Measurements from ENCODE around the gene CFAP65. TPM values are rescaled to one million over a fixed set of nuclear protein-coding genes. Genes with fewer than 3 reads are reported as not detected.

The CFAP65 gene
- total RNA-seq, 1 experiment from 2014 or later = 0.44 TPM

- no peak for TF ChIP-seq ZNF219 (CRISPR knock-in tag; IDR thresholded peaks at IDR 0.05; ENCODE audit: borderline replicate concordance)
- no peak for TF ChIP-seq HMGA2 (CRISPR knock-in tag; IDR thresholded peaks at IDR 0.05)
Measured at GRCh38 chr2:219038600-219038999, 2.7 kb downstream of the CFAP65 start (continued).

- ChIA-PET POLR2A (no interaction called here), CTCF (interaction anchor here (0.9 to 6.6 kb wide), 5 partner anchors 9 to 117 kb away, joined by 3 to 75 read pairs (median 8); no protein-coding TSS in a partner anchor)
- Mint-ChIP-seq H3K4me1 (peaks cover 4% of the 10 kb centered on the region; the same call in 1 of the 2 replicates), H3K27ac (no peak overlapping the region), H3K27me3 (ENCODE audit: low read depth) (peaks cover 23% of the 10 kb centered on the region), H3K9me3 (no peaks in the 10 kb centered on the region), H3K4me3 (no peak overlapping the region), H3K36me3 (no peaks in the 10 kb centered on the region)
- no peak for TF ChIP-seq ZNF138 (CRISPR knock-in tag; conservative IDR thresholded peaks at IDR 0.05)
- no peak for TF ChIP-seq ZNF263 (CRISPR knock-in tag; IDR thresholded peaks at IDR 0.05; ENCODE audit: low read depth)
- TF ChIP-seq E2F4 (CRISPR knock-in tag; IDR thresholded peaks at IDR 0.05; ENCODE audit: borderline replicate concordance, low read depth) = no peak
- TF ChIP-seq ZNF512 (CRISPR knock-in tag; IDR thresholded peaks at IDR 0.05; ENCODE audit: borderline replicate concordance) = no peak
- no peak for TF ChIP-seq JUN (CRISPR knock-in tag; IDR thresholded peaks at IDR 0.05)
- TF ChIP-seq ERG (CRISPR knock-in tag; IDR thresholded peaks at IDR 0.05) = no peak
- no peak for TF ChIP-seq MXD4 (CRISPR knock-in tag; IDR thresholded peaks at IDR 0.05; ENCODE audit: borderline replicate concordance)
- TF ChIP-seq ZNF423 (CRISPR knock-in tag; IDR thresholded peaks at IDR 0.05) = no peak
- TF ChIP-seq ZMAT4 (CRISPR knock-in tag; IDR thresholded peaks at IDR 0.05) = no peak
- TF ChIP-seq ZNF281 (CRISPR knock-in tag; IDR thresholded peaks at IDR 0.05) = no peak
- no peak for TF ChIP-seq ZNF416 (CRISPR knock-in tag; IDR thresholded peaks at IDR 0.05)
- TF ChIP-seq ATF6 (CRISPR knock-in tag; IDR thresholded peaks at IDR 0.05) = no peak
- TF ChIP-seq CREM (CRISPR knock-in tag; IDR thresholded peaks at IDR 0.05) = no peak
- TF ChIP-seq TEAD4 (CRISPR knock-in tag; IDR thresholded peaks at IDR 0.05) = no peak
- TF ChIP-seq ELF4 (CRISPR knock-in tag; IDR thresholded peaks at IDR 0.05; ENCODE audit: low read depth) = no peak
- ATAC-seq (no peak), DNase-seq (ENCODE audit: low spot score) (no peak)
Measured at GRCh38 chr2:219037783-219038499, 3.4 kb downstream of the CFAP65 start.
